Thyroid gland (tissue), 4 donors: ENCODE data around the gene SLC22A25. TPM values are rescaled to one million over a fixed set of nuclear protein-coding genes. Genes with fewer than 3 reads are reported as not detected.

ENCODE experiments used
- DNase-seq, 2 donors: peaks; one replicate each; pipeline ENCODE4 v3.0.0-alpha.2; 2019
- H3K27ac ChIP-seq, 3 donors: fragments of 200-600 bp; sonication (generic); 1 replicate in 2 of 3; 2 replicates in 1 of 3; pipeline ENCODE4 v1.5.1; 2016 to 2019; ENCODE audit warnings: mild to moderate bottlenecking in 1 of 3, moderate library complexity in 1 of 3
- H3K27me3 ChIP-seq: fragments of 200-600 bp; sonication (generic); one replicate; pipeline ENCODE4 v1.5.1; 2019
- H3K36me3 ChIP-seq, 2 donors: fragments of 200-600 bp; sonication (generic); one replicate each; pipeline ENCODE4 v1.5.1; 2016 to 2019
- H3K4me1 ChIP-seq, 2 donors: fragments of 200-600 bp; sonication (generic); one replicate each; pipeline ENCODE4 v1.5.1; 2017 to 2019
- H3K4me3 ChIP-seq, 3 donors: fragments of 200-600 bp; sonication (generic); replicated peaks in 1 of 3; 1 replicate in 2 of 3; 2 replicates in 1 of 3; pipeline ENCODE4 v1.5.1; 2016; ENCODE audit warnings: mild to moderate bottlenecking in 1 of 3
- H3K9me3 ChIP-seq: fragments of 200-600 bp; sonication (generic); one replicate; pipeline ENCODE4 v1.5.1; 2017
- POLR2A ChIP-seq, 2 donors: fragments of 450-650 bp; IDR thresholded peaks; one replicate each; pipeline ENCODE4 v1.6.1; 2017; ENCODE audit warnings: antibody characterized with exemption in 2 of 2, mild to moderate bottlenecking in 2 of 2, moderate library complexity in 1 of 2
- WGBS, 2 donors: methylation state at CpG; one replicate each; pipeline ENCODE4 v1.1.5; 2017; 5-methylcytosine and 5-hydroxymethylcytosine counted together
- intact Hi-C: fragments of 100-400 bp; cut with DNase I; formaldehyde crosslinking; loops from one replicate; pipeline ENCODE4 v1.15.1; 2023
- total RNA-seq, 4 donors: library from RNA; depleted of rRNA; stranded (reverse); fragments of >200 nt; gene quantifications; one replicate each; pipeline ENCODE4 v1.2.3, GENCODE V29; 2016
- TF ChIP-seq, protein P1 (sequence below), 6 experiments: fragments of 200-600 bp in 3 of 6; fragments of 450-650 bp in 3 of 6; sonication (generic) in 3 of 6; IDR thresholded peaks; one replicate each; pipeline ENCODE4 v1.5.1; 2016 to 2019; ENCODE audit warnings: antibody characterized with exemption in 6 of 6, mild to moderate bottlenecking in 2 of 6, inconsistent platforms in 1 of 6, moderate library complexity in 1 of 6

Gene SLC22A25
- total RNA-seq, 4 donors from 2014 or later: not detected

DNA sequence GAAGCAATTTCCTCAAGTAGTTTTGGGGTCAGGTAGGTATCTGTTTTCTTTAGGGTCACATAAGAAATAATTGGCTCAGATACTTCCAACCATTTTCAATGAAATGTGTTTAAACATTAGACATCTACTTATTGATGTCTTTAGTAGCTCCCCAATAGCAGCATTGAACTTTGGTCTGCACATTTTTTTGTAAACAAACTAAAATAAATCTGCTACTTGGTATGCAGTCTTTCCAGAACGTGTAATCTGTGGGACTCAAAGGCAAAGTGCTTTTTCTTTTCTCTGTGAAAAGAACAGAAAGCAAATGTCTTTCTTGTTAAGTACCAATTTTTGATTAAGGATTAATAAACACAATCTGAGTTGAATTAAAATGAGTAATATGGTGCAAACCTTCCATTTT is 13.6 kb downstream of the SLC22A25 start:
- TF ChIP-seq, protein P1, sequence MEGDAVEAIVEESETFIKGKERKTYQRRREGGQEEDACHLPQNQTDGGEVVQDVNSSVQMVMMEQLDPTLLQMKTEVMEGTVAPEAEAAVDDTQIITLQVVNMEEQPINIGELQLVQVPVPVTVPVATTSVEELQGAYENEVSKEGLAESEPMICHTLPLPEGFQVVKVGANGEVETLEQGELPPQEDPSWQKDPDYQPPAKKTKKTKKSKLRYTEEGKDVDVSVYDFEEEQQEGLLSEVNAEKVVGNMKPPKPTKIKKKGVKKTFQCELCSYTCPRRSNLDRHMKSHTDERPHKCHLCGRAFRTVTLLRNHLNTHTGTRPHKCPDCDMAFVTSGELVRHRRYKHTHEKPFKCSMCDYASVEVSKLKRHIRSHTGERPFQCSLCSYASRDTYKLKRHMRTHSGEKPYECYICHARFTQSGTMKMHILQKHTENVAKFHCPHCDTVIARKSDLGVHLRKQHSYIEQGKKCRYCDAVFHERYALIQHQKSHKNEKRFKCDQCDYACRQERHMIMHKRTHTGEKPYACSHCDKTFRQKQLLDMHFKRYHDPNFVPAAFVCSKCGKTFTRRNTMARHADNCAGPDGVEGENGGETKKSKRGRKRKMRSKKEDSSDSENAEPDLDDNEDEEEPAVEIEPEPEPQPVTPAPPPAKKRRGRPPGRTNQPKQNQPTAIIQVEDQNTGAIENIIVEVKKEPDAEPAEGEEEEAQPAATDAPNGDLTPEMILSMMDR (IDR thresholded peaks at IDR 0.05): no peak
- no peak for TF ChIP-seq POLR2A (IDR thresholded peaks at IDR 0.05)
- no peaks in the 10 kb centered on the region for H3K27me3 ChIP-seq
- no peak overlapping the region for H3K27ac ChIP-seq
- H3K4me3 ChIP-seq: no peak overlapping the region
- DNase-seq: no peak
- H3K36me3 ChIP-seq: no peaks in the 10 kb centered on the region
- 45 to 68% methylated on average over 1 of the region's 1 CpG for WGBS, 2 donors
- no peaks in the 10 kb centered on the region for H3K9me3 ChIP-seq
- no peaks in the 10 kb centered on the region for H3K4me1 ChIP-seq
- intact Hi-C loops: no loop called here

DNA sequence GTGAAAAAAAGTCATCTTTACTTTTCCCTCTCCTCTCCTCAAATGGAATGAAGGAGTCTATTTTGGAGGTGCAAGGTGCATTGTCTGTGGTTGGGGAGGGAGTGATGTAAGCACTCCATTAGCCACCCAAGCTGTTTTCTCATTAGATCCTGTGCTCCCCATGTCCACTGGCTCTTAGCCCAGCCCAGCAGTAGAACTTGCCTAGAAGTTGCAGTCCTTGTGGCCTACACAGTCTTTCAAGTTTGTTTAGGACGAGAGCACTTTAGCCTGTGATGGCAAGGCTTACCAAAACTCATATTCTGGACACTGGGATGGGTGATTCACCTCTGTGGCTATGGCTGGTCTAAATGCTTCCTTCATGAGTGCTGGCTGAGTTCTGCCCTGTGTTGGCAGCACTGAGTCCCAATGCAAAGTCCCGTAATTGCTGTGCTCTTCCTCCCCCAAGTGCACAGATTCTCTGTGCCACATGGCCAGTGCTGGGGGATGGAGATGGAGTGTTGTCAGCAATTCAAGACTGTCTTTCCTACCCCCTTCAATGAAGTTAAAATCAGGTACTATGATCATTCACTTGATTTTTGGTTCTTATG is 15.8 kb downstream of the SLC22A25 start:
- Histone ChIP-seq H3K27ac (no peak overlapping the region), H3K27me3 (no peaks in the 10 kb centered on the region), H3K36me3 (no peaks in the 10 kb centered on the region), H3K4me1 (no peaks in the 10 kb centered on the region), H3K4me3 (no peak overlapping the region), H3K9me3 (no peaks in the 10 kb centered on the region)
- 35 to 38% methylated on average over 2 of the region's 2 CpGs for WGBS, 2 donors
- peak; percentile 70 to 78 for DNase-seq
- TF ChIP-seq, protein P1 (IDR thresholded peaks at IDR 0.05): peak in 1 of 6 experiments; percentile 7
- TF ChIP-seq POLR2A (IDR thresholded peaks at IDR 0.05): no peak
- intact Hi-C loops: no loop called here

DNA sequence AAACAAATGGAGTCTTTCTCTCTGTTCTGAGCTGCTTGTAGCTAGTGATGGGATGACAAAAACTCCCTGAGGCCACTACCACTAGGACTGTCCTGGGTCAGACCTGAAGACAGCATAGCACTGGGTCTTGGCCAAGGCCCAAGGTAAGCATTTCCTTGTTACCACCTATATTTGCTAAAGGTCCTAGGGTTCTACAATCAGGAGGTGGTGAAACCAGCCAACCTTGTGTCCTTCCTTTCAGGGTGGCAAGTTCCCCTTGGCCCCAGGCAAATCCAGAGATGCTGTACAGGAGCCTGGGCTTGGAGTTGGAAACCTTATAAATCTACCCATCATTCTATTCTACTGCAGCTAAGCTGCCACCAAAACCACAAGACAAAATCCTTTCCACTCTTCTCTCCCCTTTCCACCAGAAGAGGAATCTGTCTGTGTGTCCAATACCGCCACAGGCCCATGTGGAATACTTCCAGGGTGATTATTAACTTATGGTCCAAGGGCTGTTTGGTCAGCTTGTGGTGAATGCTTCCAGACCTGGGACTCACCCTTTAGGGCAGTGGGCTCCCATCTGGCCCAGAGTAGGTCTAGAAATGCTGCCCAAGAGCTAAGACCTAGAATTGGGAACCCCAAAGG is 16.8 kb downstream of the SLC22A25 start:
- intact Hi-C loops: no loop called here
- Histone ChIP-seq H3K27ac (no peak overlapping the region), H3K4me3 (no peak overlapping the region), H3K4me1 (no peaks in the 10 kb centered on the region), H3K27me3 (no peaks in the 10 kb centered on the region), H3K36me3 (no peaks in the 10 kb centered on the region), H3K9me3 (no peaks in the 10 kb centered on the region)
- TF ChIP-seq, protein P1 (IDR thresholded peaks at IDR 0.05): no peak
- TF ChIP-seq POLR2A (IDR thresholded peaks at IDR 0.05): no peak
- 100% methylated on average over 1 of the region's 1 CpG for WGBS, 2 donors
- DNase-seq: no peak

DNA sequence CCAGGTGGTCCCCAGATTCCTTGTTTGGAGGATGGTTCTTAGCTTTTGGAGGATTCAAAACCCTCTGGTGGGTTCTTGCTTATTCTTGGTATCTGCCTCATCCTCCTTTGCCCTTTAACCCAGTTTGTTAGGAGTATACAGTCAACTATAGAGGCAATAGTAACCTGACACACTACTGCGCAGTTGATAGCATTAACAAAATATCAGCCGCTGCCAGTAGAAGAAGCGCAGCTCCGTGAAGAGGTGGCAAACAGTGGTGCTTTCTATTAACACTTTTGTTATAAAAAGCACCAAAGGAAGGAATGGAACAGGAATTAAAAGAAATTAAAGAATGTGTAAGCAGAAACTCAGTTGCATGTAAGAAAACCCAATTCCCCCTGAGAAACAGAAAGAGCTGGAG is 29.3 kb downstream of the SLC22A25 start:
- WGBS, 2 donors: 72 to 87% methylated on average over 4 of the region's 4 CpGs
- Histone ChIP-seq H3K4me3 (no peak overlapping the region), H3K27me3 (no peaks in the 10 kb centered on the region), H3K9me3 (no peaks in the 10 kb centered on the region), H3K36me3 (no peaks in the 10 kb centered on the region), H3K27ac (no peak overlapping the region), H3K4me1 (no peaks in the 10 kb centered on the region)
- intact Hi-C loops: loop anchor here (10.0 kb wide), 1 partner anchor 179 kb away; no protein-coding TSS in a partner anchor
- TF ChIP-seq POLR2A (IDR thresholded peaks at IDR 0.05): no peak
- TF ChIP-seq, protein P1 (IDR thresholded peaks at IDR 0.05): no peak
- DNase-seq: no peak

DNA sequence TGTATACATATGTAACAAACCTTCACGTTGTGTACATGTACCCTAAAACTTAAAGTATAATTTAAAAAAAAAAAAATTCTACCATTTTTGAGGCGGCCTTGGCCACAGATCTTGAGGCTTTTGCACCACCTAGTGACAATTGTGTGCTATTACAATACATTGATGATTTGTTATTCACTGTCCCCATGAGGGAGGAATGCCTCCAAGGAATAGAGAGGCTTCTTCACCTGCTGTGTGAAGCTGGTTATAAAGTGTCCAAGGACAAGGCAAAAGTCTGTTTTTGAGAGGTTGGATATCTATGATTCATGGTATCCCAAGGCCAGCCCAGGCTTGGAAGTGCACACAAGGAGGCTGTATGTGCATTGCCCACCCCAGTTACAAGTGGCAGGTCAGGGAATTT is 30.7 kb downstream of the SLC22A25 start:
- no peaks in the 10 kb centered on the region for H3K36me3 ChIP-seq
- no peaks in the 10 kb centered on the region for H3K9me3 ChIP-seq
- H3K27ac ChIP-seq: no peak overlapping the region
- no peak for DNase-seq
- intact Hi-C loops: loop anchor here (10.0 kb wide), 1 partner anchor 178 kb away; no protein-coding TSS in a partner anchor
- 2 to 4% methylated on average over 2 of the region's 2 CpGs for WGBS, 2 donors
- no peaks in the 10 kb centered on the region for H3K27me3 ChIP-seq
- no peaks in the 10 kb centered on the region for H3K4me1 ChIP-seq
- no peak for TF ChIP-seq POLR2A (IDR thresholded peaks at IDR 0.05)
- TF ChIP-seq, protein P1 (IDR thresholded peaks at IDR 0.05): peak in 5 of 6 experiments; percentile 9 to 55 (median 45)
- no peak overlapping the region for H3K4me3 ChIP-seq
